Cortex of kidney (tissue), 1 donor: Measurements from ENCODE around the gene RBMS3.
"Not testable (repeated sequence)": the region's sequence is repeated elsewhere in the genome, so short reads cannot be mapped to it uniquely, and the experiment has no call there.

Source experiments
- DNase-seq: peaks from one replicate; lab custom pipeline; 2025; lab: John Stamatoyannopoulos, UW

The RBMS3 gene

DNA sequence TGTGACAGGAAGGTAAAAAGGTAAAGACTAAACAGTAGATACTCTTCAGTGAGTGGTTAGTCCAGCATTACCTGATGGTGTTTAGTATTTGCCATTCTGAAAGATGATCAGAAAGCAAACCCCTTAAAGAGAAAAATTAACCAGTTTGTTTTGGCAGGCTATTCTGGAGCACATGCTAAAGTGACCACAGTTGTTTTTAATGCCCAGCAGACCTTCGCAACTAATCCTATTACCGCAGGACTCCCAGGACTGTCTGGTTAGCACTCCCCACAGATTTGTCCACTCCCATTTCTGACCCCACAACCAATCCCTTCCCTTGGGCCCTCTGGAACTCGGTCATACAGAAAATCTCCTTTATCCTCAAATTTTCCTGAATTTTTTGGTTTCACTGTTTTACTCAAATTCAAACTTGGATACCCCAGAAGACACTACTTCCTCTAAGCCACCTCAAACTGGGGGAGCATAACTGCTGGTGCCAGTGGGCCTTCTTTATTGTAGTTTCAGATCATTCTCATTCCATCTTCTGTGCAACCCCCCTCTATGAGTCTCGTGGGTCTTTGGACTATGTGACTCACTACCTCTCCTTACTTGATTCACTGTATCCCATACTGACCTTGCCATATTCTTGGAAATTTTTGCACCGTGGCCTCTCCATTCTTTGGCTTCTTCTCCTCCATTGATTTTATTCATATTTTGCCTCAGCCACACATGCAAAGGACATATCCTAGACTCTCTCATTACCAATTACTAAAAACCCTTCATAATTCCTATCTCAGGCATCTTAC lies 104.4 kb downstream of the RBMS3 start:
- DNase-seq, result no peak

DNA sequence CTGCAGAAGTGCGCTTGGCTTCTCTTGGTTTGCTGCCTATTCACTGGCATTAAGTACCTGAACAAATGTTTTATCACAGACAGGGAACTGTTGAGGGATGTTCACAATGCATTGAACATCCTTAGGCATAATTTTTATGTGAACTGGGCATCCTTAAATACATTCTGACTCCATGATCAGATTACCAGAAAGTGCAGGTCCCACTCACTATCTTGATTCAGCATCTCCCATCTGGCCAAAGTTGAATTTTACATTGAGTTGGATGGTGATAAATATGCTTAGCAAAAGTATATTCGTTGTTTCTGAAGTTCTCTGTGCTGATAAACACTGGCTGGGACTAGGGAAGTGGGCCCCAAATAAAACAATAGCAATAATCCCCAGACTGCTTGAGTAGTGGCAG lies 108.5 kb downstream of the RBMS3 start:
- DNase-seq, result no peak

DNA sequence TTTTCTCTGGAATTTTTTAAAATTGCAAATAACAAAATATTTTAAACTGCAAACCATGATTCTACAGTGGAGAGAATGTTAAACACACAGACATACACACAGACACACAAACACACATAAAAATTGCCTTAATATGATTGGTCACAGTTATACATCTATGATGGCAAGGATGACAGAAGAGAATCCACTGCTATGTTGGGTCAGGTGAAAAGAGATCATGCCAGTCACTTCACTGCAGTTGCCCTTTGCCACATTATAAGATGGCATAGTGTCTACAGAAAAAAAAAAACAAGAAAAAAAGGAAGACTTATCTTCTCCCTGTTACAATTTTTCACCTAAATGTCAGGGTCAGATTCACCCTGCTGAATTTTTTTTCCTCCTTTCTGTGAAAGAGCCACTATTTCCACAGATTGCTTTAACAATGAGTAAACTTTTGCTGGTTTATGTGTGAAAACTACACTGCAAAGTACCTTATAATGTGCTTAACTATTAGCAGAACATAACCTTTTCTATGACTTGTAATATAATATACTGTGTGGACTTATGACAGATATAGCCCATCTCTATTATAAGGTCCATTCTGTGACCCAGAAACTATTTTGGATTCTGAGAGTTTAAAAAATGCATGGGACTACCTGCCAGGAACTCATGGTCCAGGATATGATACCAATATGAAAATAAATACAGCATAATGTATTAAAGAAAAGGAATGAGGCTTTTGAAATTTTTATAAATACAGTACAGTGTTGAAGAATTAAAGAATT lies 111.9 kb downstream of the RBMS3 start:
- no peak for DNase-seq

DNA sequence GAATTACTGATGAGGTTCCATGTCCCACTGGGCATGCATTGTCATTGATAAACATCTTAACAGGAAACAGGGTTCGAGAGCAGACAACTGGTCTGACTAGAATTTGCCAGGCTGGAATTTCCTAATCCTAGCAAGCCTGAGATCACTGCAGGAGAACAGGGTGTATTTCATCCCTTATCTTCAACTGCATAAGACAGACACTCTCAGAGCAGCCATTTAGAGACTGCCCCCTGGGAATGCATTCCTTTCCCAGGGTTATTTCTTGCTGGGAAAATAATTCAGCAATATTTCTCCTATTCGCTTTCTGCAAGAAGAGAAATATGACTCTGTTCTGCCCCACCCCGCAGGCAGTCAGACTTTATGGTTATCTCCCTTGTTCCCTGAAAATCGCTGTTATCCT lies 113.1 kb downstream of the RBMS3 start:
- DNase-seq, result not testable (repeated sequence)

DNA sequence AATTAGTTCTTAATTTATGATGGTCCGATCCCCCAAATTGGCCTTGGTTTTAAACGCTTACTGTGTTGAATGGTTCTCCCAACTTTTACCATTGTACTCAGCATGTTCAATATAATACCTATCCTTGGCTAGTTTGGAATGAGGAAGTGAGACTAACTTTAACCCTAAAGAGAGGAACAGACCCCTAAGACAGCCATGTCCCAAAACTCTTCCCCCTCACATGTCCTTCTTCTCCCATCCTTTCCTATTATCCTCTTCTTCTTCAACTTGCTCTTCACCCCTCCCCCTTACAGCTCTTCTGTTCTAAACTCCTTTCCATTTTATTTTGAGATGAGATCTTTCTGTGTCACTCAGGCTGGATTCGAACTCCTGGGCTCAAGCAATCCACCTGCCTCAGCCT lies 116.5 kb downstream of the RBMS3 start:
- DNase-seq, result no peak

DNA sequence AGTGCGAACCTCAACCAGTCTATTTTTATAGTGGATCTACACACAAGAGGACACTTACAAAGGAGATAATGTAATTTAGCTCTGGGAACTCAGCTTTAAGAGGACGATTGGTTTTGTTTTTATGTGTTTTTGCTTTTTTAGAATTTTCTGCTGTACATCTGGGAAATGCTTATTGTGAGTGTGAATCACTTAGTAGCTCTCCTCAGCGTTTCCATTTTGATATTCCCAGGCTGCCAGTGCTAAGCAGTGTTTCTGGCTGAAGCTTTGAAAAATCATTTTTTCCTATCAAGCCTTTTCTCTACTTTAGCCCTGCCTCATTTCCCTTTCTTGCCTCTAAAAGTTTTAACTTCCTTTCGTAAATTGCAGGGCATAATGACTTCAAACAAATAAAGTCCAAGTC lies 117.9 kb downstream of the RBMS3 start:
- no peak for DNase-seq

DNA sequence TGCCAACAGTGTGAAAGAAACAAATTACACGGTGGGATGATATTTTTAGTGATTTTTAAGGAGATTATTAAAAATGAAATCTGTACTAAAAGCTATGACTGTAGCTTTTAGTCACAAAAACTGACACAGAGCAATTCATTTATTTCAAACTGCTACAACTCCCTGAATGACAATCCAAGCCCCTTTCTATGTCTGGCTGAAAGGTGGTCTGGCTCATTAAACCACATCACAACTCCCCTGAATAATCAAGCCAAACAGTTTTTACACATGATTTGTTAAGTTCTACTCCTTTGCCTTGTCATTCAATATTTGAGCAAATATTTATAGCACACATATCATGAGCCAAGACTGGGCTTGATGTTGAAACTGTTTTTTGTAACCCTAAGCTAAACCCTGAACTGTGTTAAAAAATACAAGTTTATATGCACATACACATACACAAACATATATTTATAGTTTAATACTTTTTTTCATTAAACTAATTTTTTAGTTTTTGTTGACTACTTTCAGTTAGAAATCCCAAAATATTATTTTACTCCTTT lies 125.5 kb downstream of the RBMS3 start:
- DNase-seq, result no peak

DNA sequence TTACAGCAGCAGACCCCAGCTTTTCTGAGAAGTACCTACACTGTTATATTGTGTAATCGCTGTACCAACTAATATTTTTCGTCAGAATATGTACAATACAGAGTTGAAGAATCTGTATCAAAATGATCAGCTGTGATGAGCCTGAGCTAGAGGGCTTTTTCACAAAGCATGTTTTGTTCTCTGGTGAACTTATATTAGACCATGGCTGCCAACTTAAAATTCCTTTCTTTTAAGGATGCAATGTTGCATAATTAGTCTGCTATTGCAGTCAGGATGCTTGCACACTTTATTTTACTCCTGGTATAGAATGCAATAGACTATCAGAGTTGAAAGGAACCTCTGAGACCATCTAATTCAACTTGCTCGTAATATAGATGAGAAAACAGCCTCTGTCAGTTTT lies 127.8 kb downstream of the RBMS3 start:
- no peak for DNase-seq

DNA sequence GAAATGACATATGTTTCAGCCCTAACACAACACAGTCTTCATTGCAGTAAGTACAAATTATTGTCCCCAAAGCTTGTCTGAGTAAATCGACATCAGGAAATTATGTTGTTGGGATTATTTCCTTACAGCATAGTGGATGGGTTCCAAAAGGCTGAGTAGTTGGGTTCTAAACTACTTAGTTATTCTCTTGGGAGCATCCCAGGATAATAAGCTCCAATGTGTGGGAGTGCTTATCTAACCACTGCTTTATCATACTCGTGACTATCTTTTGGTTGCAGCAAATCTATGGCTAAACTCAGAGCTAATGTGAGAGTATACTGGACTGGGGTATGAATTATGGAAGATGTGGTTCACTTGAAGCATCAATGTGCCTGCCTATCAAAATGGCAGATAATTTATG lies 128.5 kb downstream of the RBMS3 start:
- no peak for DNase-seq

DNA sequence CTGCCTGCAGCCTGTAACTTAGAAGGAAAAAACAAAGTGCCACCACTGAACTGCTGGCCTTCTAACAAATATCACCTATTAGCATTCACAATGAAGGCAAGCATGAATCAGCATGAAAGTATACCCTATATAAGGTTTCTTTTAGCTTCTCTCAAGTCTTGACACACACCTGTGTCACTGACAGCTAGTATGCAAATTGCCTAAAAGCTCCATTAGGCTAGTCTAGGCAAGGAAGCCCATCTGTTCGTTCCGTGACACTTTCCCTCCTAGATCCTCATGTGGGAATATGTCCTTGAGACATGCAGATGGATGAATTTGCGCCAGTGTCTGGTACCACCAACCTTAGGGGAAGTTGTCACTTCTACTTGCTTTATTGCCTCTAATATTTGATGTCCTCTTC lies 129.3 kb downstream of the RBMS3 start:
- DNase-seq, result no peak

DNA sequence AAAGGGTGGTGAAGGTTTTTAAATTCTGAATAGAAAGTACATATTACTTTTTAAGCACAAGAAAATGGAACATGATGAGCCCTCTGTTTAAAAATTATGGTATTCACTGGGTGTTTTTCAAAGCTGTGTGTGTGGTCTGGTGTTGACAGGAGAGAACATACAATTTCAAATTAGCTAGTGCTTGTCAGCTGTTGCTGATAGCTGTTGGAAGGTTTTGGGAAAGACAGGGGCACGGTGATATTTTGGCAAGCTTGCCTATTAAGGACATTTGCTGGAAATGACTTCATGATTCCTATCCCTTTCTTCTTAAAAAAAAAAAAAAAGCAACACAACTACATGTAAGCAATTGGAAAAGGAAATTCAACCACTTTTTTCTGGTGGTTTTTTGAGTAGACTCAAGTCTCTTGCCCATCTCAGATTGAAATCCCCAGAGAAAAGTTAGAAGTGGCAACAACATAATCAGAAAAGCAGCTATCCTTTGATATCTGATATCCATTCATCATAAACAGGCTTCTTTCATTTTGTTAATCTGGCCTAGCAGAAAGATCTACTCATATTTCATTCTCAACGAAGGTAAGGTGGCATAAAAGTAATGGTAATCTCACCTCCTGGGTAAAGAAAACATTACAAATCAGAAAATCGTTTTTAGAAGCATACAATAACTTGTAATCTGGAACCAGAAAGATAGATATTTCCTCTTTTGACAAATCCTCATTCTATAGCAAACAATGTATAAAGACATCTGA lies 130.0 kb downstream of the RBMS3 start:
- no peak for DNase-seq

DNA sequence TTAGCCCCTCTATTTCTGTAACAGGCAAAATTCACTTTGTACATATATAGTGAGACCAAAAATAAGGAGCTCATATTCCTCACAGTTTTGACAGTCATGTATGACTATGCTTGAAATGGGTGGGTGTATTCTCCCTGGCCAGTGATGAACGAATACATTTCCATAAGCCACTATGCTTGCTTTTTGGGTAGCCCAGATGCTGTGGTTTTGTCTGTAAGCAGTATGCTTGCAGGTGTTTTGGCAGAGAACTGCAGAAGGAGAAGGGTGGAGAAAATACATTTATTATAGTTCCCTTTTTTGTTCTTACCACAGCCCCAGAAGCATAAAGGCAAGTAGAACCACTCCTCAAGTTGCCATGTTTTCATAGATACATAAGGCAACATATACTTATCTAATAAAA lies 131.2 kb downstream of the RBMS3 start:
- no peak for DNase-seq

DNA sequence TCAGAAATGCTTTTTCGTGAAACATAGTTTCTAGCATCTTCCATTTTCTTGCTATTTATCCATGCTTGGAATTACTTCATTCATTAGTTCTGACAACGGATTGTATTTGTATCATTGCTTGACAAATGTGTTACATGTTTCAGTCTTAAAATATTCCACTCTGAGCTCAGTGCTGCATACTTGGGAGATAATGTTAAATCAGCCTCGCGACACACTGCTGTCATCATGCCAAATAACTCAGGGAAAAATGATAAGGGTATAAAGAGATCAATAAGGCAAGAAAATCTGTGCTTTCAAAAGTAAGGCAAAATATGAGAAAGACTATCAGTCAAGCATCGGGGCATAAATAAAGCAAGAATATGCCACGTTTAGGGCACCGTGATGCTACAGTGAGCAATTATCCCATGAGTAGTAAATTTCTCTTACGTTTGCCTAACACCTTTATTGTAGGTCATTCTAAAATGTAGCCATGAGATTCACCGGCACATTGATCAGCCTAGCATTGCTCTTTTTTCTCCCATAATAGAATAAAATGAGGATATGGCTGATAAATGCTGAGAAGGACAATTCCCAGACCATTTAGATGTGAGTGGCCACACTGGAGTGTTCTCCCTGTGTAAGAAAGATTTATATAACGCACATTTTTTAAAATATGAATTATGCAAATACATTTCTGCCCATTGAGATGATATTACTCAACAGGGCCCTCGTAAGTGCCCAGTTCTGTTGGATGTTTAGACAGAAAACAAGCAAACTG lies 133.8 kb downstream of the RBMS3 start:
- DNase-seq, result no peak

DNA sequence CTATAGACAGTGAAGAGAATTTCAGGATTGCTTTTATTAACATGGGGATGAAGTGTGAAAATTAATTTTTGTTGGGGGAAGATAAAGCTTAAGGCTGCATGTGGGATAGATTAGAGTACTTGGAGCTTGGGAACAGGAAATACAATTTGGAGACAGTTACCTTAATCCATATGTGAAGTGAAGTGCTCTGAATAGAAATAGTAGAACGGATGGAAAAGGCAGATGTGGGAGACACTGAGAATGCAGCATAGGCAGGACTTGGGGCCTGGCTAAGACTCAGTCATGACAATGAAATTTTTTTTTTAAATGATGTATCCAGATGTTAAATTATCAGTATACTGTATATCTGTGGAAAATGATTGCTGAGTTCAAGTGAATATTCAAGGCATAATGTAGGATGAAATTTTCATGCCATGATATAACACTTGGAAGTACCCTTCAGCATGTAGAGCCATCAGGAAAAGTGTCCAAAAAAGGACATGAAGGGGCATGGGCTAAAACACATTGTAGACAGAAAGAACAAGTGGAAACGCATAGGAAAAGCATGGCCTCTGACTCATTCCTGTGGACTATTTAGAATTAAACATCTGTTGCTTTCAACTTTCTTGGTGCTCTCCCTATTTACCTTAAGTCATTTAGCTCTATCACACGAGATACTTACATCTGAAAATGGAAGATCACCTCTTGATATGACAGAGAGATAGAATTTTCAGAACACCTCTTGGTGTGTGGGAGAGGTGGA lies 134.8 kb downstream of the RBMS3 start:
- no peak for DNase-seq

DNA sequence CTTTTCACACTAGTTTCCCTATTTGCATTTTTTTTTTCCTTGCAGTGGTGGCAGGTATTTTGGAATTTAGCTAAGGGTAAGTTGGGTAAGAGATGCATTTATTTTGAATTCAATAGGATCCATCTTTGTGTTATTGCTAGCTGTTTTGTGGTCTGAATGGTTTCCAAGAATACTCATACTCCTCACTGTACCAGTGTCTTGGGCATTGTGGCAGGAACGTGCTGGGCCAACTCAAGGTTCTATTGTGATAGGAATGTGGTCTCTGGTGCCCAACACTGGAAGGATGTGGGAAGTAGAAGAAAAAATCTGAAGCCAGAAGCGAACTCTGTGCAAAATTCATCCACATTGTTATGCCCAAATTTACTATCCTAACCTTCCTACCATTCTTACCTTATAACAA lies 135.6 kb downstream of the RBMS3 start:
- DNase-seq, result no peak

DNA sequence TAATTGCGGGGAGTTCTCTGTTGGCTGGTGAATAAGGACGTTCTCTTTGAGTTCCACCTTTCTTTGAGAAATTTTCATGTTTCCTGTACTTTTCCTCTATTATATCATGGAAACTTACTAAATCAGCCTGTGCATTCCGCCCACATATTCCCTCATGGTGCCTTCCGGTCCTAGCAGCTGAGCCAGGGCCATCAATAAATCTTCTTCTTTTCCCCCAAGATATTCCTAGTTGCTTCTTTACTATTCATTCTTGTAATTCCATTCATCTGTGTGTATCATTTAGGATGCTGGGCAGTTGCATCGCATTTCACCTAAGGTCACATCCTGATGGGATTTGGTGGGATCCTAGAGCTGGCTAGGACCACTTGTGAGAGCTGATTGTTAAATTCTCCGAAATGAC lies 139.2 kb downstream of the RBMS3 start:
- DNase-seq, result no peak

DNA sequence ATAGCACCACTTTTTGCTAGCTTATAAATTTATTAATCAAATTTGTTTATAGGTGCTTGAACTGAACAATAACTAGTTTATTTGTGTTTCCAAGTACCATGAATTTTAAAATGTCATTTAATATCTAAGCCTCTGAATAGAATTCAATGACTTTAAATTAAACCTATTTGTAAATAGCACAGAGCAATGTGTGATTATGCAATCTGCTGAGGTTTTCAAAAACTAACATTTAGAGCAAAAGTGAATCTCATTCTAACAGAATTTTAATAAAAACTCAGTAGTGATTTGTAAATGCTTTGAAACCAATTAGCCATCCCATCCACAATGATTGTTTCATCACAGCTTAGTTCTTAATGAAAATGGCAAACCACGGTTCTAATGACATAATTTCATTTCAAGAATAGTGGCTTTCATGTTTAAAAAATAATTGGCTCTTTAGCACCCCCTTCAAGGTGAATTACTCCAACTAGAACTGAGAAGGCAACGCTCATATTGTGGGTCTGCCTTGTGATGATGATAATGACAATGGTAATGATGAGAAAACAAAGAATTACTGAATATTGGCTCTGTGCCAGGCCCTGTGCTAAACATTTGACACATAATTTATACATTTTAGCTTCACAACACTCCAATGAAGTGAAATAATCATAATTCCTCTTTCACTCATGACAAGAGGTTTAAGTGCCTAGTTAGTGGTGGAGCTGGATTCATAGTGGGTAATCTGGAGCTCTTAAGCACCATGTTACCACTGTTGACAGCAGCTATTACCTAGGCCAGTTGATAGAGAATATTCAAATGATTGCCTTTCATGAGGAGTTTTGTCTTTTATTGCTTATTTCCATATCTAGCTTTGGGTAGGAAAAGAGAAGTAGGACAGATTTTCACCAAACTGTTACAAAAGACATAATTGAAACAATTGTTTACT lies 145.7 kb downstream of the RBMS3 start:
- DNase-seq, result no peak

DNA sequence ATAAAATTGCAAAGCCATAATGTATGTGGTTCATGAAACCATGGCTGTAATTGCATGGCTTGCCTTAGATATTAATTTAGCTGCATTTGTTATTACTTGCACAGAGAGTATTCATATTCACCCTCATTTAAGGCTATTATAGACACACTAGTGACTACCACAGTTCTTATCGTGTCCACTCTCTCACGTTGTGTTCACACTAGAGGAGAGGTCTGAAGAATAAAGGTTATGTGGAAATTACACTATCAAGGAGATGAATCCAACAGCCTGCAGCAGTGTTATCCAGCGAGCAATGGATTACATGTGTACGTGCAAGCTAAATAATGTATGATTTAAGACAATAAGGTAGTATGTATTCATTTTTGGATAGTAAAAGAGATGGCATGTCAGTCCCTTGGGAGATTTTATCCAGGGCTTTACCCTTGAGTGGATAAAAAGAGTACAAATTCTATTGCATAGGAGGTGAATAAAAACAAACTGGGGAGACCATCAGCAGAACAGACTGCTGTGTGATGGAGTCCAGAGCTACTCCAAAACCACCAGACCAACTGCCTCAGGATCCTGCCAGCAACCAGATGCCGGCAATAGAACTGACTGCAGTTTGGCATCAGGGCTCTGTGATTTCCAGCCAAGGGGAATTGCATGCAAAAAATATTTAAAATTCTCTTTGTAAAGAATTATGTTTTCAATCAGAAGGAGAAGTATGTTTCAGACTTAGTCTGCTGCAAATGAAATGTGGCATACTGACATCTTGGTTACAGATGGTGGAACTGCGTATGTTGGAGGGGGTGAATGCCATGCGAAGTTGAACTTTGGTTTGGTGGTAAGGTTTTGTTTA lies 146.6 kb downstream of the RBMS3 start:
- no peak for DNase-seq

DNA sequence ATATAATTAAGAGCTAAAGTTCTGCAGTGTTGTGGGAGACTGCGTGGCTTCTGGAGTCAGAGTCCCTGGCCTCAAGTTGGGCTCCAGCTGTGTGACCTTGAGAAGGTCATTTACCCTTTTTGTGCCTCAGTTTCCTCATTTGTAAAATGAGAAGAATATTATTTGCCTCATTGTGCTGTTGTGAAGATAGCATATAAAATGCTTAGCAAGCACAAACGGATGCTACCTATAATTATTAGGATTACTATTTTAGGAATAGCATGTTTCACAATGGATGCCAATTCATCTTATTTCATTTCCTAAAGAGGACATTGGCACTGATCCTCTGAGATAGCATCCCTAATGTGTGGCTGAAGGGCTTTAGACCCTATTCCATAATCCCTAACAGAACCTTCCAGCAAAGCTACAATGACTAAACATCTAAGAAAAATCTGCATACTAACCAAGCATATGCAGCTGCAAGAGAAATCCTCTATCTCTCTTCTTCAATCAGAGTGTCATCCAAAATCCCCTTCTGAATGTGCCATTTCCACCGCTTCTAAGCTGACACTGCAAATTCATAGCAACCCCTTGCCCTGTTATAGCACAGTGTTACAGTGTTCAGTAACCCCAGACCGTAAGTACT lies 148.3 kb downstream of the RBMS3 start:
- DNase-seq, result no peak
